ENCODE measurements around the gene PAFAH1B2.
"Not testable (repeated sequence)": the region's sequence is repeated elsewhere in the genome, so short reads cannot be mapped to it uniquely, and the experiment has no call there.

The PAFAH1B2 gene
- 101 to 129 (median 113) reads per million in 4 experiments for total RNA-seq

GRCh38 chr11:117143871-117144476, at the start of gene PAFAH1B2:
Gene PAFAH1B2 (plus strand): TSS chr11:117144287. CDS start chr11:117152448, 8,161 bp downstream.
- peak; percentile 87 for DNase-seq

DNA sequence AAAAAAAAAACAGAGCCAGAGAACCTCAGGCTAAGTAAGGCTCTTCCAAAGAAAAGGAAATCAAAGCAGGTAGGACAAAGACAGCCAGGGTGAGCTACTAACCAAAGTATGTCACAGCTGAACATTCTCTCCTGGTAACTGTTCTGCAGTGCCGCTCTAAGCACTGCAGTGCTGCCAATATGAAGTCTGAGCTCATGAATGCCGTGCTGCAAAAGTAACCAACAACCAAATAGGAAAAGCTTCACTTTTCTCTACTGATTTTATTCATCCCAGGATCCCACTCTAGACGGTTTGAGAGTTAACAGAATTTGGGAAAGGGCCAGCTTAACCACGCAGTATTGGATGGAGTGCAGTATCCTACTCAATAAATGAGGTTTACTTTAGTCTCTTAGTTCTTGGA, 49.3 kb upstream of the PAFAH1B2 start:
- no peak for DNase-seq

DNA sequence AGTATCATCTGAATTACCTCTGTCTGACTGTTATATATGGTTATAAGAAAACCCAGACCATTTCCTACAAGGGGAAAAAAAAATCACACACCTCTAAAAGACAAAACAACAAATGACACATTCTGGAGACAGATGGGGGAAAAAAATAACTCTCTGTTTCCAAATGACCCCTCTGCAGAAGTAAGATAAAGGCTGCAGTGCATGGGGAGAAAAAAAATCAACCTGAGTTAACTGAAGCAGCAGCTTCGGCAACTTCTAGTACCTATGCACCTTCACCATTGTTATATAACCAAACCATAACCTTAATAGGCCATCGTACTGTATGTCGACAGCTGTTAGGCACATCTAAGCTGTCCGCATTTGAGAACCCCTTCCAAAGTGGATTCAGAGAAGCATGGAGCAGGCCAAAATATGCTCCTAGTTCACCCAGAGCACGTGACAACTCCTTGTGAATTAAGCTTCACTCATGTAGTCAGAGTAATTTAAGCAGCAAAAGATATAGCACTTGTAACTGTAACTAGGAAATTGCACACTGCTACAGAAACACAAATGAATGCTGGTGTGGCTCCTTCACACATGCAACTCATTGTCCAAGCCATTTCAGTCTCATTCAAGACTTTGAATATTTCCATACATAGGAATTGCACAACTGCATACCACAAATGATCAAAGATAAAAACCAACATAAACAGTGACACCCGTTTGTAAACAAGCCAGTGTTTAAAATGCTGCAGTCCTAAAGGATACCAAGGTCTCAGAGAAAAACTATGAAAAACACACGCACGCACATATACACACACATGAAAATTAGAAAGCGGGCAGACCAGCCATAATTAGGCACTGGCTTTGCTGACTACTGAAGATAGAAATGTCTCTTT, 48.6 kb upstream of the PAFAH1B2 start:
- DNase-seq = no peak

- DNase-seq = peak; percentile 15
Measured at GRCh38 chr11:117096201-117096991, 47.7 kb upstream of the PAFAH1B2 start.

DNA sequence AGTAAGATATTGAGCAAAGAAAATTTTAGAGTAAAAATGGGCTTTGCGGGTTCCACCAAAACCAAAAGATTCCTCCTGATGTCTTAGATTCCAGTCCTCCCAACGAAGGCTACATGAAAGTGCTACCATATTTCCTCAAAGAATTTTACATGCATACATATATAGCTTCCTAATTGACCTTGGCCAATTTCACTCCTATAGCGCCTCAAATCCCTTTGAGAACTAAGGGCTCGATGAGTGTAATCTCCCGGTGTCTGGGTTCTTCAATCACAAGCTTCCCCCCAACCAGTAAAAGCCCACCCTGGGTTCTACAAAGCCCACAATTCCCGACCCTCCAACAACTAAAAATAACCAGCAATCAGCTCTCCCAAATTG, 47.1 kb upstream of the PAFAH1B2 start:
- DNase-seq = no peak

DNA sequence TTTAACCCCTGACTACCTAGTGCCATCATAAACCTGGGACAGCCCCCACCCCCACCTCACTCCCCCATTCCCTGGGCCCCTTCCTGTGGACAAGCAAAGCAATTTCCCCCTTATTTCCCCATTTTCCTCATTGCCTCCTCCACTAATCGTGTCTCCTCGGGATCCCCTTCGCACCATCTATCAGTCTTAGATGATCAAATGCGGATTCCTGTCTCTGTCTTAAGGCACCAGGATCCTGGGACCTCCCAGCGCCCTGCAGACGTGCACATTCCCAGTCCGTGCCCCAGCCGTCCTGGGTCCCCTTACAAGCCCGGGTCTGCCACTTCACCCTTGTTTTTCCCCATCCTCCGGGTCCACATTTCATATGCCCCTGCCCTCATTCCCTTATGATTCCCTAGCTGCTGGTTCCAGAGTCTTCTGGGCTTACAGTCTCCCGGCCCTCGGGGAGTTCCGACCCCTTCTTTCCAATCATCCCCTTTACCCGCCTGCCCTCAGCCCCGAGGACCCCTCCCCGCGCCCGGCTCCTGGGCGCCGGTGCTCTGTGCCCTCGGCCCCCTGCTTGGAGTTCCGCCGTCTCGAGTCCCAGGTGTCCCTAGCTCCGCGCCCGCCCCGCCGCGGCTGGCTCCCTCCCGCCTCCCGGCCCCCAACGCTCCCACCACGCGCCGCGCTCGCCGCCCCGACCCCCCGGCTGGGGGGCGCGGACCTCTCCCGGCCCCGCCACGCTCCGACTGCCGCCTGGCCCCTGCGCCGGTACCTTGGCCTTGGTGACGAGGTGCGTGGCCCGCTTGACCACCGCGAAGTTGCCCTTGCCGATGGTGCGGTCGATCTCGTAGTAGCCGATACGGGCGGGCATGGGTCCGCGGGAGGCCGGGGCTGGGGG, 46.5 kb upstream of the PAFAH1B2 start:
- peak; percentile 25 for DNase-seq

DNA sequence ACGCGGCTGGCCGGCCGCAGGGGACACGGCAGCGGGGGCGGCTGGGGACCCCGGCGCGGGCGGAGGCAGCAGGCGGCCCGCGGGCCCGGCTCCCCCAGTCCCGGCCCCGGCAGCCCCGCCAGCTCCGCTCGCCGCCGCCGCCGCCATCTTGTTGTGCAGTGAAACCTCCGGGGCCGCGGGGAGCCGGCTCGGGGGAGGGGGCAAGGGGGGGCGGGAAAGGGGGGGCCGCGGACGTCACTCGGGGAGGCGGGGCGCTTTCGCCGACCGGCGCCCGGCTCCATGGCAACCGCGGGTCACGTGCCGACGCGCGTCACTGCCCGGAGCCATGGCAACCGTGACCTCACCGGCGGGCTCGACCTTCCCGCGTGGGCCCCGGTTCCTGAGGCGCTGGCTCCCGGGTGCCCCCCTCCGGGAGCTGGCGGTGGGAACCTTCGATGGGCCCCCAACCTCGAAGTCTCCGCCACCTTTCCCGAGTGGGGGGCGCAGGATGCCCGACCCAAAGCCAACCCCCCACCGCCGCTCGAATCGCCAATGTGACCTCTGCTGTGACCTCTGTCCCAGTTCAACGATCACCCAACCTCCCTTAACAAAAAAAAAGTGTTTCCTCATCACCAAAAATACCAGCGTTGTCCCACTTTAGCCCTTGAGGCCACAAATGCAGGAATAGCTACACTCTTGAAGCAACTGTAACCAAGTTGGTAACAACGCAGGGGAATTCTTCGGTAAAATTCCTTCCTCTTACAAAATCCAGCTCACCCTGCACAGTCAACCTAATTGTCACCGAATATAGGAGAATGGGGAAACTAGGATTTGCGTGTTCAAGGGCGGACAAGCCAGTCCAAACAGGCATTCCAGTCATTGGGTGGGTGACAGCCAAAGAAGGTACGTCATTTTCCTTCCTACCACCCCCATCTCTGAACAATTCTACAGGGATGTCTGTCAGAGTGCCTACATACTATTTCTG, 45.5 kb upstream of the PAFAH1B2 start, which contains the start of gene SIK3:
Gene SIK3, minus strand, starts transcription at position 160 of the 964 bp plus-strand sequence. Its CDS starts 13 bp downstream, at position 147.
- DNase-seq = peak; percentile 90

GRCh38 chr11:117099696-117100095, 44.4 kb upstream of the PAFAH1B2 start:
- no peak for DNase-seq

- DNase-seq = no peak
Measured at GRCh38 chr11:117100556-117100955, 43.5 kb upstream of the PAFAH1B2 start.

DNA sequence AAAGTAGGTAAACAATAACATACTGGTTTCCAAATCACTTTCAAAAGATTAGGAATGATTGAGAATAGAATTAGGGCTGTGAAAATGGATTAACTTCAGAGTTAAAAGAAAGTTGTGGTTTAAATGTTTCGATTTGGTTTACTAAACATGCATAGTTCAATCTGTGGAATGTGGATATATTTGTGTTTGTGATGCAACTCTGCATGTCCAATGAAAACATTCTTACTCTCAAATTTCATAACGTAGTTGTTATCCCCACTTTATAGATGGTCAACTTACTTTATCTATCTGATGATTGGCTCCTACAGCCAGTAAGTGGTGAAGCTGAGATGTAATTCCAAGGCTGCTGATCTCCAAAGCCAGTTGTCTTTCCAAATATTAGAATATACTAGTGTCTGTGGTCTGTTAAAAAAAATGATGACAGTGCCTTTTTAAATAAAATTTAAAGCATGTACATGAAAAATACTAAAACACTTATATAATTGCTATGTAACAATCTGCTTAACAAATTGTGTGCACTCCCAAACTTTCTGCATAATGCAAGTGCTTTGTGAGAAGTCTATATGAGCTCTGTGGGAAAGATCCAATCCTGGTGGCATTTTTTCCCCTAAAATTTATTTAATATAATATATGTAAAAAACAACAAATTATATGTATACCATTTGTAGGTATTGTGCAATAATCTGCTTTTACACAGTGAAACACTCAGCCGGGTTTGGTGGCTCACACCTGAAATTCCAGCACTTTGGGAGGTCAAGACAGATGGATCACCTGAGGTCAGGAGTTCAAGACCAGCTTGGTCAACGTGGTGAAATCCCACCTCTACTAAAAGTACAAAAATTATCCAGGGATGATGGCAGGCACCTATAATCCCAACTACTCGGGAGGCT, 36.1 kb upstream of the PAFAH1B2 start:
- no peak for DNase-seq

- DNase-seq = no peak
Measured at GRCh38 chr11:117110294-117110950, 33.7 kb upstream of the PAFAH1B2 start.

DNA sequence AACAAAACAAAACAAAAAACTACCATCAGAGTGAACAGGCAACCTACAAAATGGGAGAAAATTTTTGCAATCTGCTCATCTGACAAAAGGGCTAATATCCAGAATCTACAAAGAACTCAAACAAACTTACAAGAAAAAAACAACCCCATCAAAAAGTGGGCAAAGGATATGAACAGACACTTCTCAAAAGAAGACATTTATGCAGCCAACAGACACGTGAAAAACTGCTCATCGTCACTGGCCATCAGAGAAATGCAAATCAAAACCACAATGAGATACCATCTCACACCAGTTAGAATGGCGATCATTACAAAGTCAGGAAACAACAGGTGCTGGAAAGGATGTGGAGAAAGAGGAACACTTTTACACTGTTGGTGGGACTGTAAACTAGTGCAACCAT, 31.6 kb upstream of the PAFAH1B2 start:
- not testable (repeated sequence) for DNase-seq

DNA sequence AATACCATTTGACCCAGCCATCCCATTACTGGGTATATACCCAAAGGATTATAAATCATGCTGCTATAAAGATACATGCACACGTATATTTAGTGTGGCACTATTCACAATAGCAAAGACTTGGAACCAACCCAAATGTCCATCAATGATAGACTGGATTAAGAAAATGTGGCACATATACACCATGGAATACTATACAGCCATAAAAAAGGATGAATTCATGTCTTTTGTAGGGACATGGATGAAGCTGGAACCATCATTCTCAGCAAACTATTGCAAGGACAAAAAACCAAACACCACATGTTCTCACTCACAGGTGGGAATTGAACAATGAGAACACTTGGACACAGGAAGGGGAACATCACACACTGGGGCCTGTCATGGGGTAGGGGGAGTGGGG, 31.1 kb upstream of the PAFAH1B2 start:
- DNase-seq = not testable (repeated sequence)

GRCh38 chr11:117117681-117118080, 26.4 kb upstream of the PAFAH1B2 start:
- no peak for DNase-seq

- DNase-seq = no peak
Measured at GRCh38 chr11:117121176-117121575, 22.9 kb upstream of the PAFAH1B2 start.

DNA sequence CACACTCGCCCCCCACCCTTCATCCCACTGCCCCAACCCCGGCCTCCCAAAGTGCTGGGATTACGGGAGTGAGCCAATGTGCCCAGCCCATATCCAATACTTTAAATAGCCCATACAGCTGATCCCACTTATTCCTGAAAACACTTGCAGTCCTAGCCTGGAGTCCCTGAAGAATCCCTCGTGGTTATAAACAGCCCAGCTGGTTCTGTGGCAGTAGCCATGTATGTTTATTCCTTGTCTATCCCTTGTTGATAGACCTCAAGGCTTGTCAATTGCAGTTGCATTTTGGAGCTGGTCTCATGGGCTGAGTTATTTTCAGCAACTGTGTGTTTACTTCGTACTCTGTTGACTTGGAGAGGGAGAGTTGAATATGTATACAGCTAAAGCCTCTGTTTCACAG, 21.5 kb upstream of the PAFAH1B2 start:
- no peak for DNase-seq

DNA sequence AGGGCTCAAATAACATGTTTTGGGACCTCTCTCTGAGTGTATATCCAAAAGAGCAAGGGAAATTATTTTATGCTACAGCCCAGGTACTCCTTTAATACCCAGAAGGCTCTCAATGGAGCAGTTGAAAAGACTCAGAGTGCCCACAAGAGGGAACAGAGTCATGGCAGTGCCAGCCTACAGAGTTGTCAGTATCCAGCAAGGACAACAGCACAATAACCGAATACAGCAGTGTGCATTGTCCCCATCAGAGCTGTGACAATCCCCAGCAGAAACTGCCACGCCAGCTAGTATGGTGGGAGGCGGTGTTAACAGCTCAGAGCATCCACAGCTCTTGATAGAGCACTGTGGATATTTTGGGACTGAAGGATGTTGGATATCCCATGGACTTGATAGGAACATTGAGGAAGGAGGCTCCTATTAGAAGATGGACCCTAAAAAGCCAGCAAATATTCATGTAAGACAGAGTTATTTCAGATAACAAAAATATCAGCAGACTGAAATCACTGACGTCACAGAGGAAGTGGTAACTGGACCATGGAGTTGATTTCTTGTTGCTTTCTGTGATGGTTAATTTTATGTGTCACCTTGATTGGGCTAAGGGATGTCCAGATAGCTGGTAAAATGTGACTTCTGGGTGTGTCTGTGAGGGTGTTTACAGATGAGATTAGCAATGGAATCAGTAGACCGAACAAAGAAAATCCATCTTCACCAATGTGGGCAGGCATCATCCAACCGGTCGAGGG, 17.7 kb upstream of the PAFAH1B2 start:
- no peak for DNase-seq

GRCh38 chr11:117127171-117127901, 16.8 kb upstream of the PAFAH1B2 start:
- DNase-seq = no peak
